GM10248 (cell line): Measurements from ENCODE around the gene ENTPD6.
A peak's percentile ranks its signal among the peaks of the same experiment; 100 is the strongest.

Experiments
- CTCF ChIA-PET: fragments of 300-600 bp; sonication (Branson Sonifier 250); formaldehyde crosslinking; extraction: SDS; loops from one replicate; lab custom pipeline; 2021; ENCODE audit warnings: antibody characterized with exemption; lab: Yijun Ruan, JAX
- POLR2A ChIA-PET: fragments of 350-650 bp; sonication (Branson Sonifier 250); formaldehyde crosslinking; extraction: SDS; loops from one replicate; lab custom pipeline; 2020; ENCODE audit warnings: antibody characterized with exemption; lab: Yijun Ruan, JAX
- DNase-seq: peaks from one replicate; pipeline ENCODE4 v3.0.0; 2012; ENCODE audit errors: extremely low spot score
- TF ChIP-seq, protein P1 (sequence below): IDR thresholded peaks from 2 replicates; pipeline ENCODE4 v1.5.1; 2012; ENCODE audit warnings: mild to moderate bottlenecking, low read depth; ENCODE audit errors: extremely low read depth, missing control alignments, control extremely low read depth

Gene ENTPD6

DNA sequence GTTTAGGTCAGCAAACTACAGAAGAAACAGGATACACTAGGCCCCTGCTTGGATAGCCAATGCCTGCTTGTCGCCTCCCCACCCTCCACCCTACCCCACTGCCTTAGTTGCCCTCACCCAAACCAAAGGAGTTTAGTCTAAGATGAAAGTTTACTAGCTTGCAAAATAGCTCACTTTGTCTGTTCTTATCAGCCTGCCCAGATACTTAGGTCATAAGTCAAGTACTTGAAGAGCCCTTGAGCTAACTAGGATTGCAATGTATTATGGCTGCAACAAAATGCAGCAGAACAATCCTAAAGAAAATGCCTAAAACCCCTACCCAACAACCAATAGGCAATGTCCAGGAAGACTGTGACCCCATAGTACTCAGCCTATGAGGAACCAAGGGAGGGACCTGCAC is 7.3 kb upstream of the ENTPD6 start:
- ChIA-PET CTCF (interaction anchor here (2.2 kb wide), 1 partner anchor 10 kb away, joined by 9 read pairs; no protein-coding TSS in a partner anchor), POLR2A (no interaction called here)
- TF ChIP-seq, protein P1, sequence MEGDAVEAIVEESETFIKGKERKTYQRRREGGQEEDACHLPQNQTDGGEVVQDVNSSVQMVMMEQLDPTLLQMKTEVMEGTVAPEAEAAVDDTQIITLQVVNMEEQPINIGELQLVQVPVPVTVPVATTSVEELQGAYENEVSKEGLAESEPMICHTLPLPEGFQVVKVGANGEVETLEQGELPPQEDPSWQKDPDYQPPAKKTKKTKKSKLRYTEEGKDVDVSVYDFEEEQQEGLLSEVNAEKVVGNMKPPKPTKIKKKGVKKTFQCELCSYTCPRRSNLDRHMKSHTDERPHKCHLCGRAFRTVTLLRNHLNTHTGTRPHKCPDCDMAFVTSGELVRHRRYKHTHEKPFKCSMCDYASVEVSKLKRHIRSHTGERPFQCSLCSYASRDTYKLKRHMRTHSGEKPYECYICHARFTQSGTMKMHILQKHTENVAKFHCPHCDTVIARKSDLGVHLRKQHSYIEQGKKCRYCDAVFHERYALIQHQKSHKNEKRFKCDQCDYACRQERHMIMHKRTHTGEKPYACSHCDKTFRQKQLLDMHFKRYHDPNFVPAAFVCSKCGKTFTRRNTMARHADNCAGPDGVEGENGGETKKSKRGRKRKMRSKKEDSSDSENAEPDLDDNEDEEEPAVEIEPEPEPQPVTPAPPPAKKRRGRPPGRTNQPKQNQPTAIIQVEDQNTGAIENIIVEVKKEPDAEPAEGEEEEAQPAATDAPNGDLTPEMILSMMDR, result no peak
- no peak for DNase-seq

DNA sequence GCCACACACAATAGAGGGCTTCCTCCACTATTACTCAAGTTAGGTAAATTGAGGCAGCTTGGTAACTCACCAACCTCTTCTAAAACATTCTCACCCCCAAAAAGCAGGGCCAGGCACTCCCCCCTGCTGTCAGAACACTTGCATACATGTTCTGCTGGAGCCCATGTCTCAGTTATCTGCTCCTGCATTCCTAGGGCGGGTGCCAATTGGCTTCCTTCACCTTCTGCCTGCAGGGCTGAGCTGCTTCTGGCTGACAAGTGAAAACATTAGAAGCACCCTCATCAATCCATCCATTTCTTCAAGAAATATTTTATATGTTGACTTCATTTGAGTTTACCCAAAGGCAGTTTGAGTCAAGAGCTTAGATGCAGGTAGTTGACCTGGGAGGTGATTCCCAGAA is 4.5 kb upstream of the ENTPD6 start:
- ChIA-PET CTCF (interaction anchor here (1.7 to 2.5 kb wide), 2 partner anchors 11 to 12 kb away, joined by 4 to 11 read pairs; no protein-coding TSS in a partner anchor), POLR2A (no interaction called here)
- TF ChIP-seq, protein P1, result no peak

DNA sequence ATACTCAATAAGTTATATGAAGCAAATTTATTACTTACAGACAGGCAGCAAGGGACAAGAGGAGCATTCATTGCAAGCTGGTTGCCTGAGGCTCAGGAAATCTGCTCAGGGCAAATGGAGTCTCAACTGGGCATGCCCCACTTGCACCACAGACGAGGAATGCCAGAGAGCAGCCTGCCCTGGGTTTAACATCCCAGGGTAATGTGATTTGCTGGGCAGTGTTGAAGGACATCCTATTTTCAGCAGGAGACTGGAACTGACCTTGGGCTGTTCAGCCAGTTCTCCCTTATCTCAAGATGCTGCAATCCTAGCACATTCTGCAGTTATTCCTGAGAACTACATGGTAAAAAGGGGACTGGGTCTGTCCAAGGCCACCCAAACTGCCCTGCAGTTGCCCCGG is 3.8 kb upstream of the ENTPD6 start:
- ChIA-PET POLR2A (no interaction called here), CTCF (interaction anchor here (1.7 to 2.5 kb wide), 2 partner anchors 11 kb away, joined by 4 to 11 read pairs; no protein-coding TSS in a partner anchor)
- peak; percentile 2 for DNase-seq
- TF ChIP-seq, protein P1, result no peak

More for the DNA sequence above, 4.5 kb upstream of the ENTPD6 start:
- peak; percentile 1 for DNase-seq

DNA sequence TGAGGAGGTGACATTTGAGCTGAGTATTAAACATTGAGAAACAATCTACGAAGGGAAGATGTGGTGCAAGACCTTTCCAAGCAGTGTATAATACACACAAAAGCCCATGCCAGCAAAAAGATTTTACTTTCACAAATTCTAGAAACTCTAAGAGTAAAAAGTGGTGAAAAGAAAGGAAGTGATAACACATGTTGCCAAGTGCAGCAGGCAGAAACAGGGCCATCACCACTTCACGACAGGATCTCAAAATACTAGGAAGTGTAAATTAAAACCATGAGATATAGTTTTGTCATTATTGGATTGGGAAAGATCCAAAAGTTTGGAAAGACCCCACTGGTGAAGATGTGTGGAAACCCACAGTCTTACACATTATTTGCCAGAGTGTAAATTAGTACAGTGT is 1.7 kb upstream of the ENTPD6 start:
- TF ChIP-seq, protein P1, result no peak
- POLR2A ChIA-PET, result no interaction called here
- CTCF ChIA-PET, result no interaction called here
- DNase-seq, result peak; percentile 6

DNA sequence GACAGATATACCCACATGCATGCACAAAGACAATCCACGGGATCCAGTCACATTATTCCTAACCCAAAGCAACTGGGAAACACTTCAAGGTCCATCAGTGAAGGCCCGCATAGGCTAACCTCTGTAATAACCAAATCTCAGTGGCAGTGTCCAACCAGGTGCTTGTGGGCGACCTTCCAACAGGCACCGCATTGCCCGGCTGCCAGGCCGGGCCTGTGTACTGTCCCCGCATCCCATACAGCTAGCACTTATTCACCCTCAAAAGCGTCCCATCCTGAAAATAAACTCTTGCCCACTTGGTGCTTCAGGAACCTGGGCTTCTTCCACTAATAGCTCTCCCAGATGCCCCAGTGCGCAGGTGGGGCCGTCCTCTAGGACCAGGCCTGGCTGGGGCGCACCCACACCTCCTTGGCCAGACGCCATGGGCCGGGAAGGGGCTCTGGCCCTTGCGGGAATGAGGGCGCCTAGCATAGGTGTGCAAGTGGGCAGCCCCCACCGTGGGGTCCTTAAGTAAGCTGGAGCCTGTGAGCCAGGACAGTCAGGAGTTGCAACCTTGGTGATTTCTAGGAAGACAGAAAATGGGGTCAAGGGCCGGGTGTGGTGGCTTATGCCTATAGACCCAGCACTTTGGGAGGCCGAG is 1.1 kb upstream of the ENTPD6 start:
- TF ChIP-seq, protein P1, result no peak
- peak; percentile 6 for DNase-seq
- ChIA-PET POLR2A (interaction anchor here (1.0 kb wide), 1 partner anchor 54 kb away, joined by 3 read pairs; the partner anchor contains the start of gene PYGB), CTCF (interaction anchor here (1.9 to 2.0 kb wide), 2 partner anchors 10 to 204 kb away, joined by 7 read pairs; no protein-coding TSS in a partner anchor)

DNA sequence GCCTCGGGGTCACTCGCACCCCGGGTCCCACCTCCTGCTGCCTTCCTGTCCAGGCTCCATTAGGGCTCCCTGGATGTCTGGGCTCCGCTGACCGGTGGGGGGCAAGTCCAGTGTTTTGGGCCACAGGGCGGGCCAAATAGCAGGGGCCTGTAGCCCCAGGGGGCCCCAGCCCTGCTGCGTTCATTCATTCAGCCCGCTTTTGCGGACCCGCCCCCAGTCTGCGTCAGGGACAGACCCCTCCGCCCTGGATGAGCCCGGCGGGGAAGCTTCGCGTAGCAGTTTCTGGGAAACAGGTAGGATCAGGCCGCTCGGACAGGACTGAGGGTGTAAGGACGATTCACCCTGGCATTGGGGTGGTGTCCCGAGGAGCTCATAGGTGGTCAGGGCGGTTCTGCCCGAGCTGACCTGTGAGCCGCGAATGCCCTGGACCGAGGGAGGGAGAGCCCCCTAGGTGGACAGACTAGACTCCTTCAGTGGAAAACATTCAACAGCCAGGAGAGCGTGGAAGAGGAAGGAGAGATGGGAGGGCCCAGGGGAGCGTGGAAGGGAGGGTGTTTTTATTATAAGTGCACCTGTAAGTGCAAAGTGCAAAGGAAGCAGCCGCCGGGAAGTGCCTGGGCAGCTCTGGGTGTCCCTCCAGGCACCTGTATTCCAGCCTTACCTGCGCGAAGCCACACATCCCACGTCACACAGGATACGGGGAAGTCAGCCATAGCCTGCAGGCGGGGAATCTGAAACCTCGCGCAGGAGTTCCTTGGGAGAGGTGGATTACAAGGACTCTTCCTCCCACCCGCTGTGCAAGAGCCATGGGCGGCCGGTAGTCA is 662 bp downstream of the ENTPD6 start:
- TF ChIP-seq, protein P1, result no peak
- CTCF ChIA-PET, result interaction anchor here (0.9 to 2.0 kb wide), 8 partner anchors 8 to 203 kb away, joined by 3 to 7 read pairs (median 3); partner anchors contain the start of gene PYGB
- DNase-seq, result peak; percentile 13
- POLR2A ChIA-PET, result no interaction called here
